Measurements from ENCODE around the gene HNRNPAB. TPM values are rescaled to one million over a fixed set of nuclear protein-coding genes. Genes with fewer than 3 reads are reported as not detected.
A peak's percentile ranks its signal among the peaks of the same experiment; 100 is the strongest.

HNRNPAB gene
- total and polyA plus RNA-seq, 2 donors (not counting 3 experiments of a cell fraction or from before 2014, with no cell fraction given), result 207 to 309 TPM

DNA sequence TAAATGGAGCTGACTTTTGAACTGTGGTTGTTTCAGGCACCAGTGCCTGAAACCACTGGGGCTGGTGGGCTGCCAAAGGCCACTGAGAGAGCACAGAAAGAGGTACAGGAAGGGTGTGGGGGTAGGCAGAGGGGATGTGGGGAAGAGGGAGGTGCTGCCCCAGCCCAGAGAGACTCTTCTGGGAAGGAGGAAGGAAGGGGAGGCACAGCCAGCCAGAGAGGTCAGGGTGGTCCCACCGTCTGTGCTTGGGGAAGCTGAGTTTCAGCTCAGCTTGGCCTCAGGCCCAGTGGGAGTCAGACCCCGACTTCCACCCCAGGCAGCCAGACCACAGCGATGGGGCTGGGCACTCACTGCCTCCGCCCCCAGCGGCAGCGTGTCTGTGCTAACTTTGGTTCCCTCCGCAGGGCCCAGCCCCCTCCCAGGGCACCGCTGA, 36.9 kb downstream of the HNRNPAB start:
- intact Hi-C loops (cut with micrococcal nuclease) (no loop called here), dilution Hi-C loops (cut with MboI; ENCODE audit: extremely low pct_ligation_motif_present, low sequenced_read_pairs) (no loop called here)
- H3K36me3 ChIP-seq (ENCODE audit: control insufficient read depth in 2 of 2, extremely low read depth in 1 of 2, insufficient read depth in 2 of 2, low read length in 2 of 2), result no peaks in the 10 kb centered on the region
- H3K27me3 ChIP-seq (ENCODE audit: control insufficient read depth in 2 of 2, insufficient read depth in 2 of 2, low read length in 2 of 2), result no peaks in the 10 kb centered on the region
- no peaks in the 10 kb centered on the region for H3K9me3 ChIP-seq (replicated peaks; ENCODE audit: control insufficient read depth, insufficient read depth, low read length)
- FAIRE-seq (no peak), DNase-seq (ENCODE audit: low read depth, low spot score) (peak; percentile 23)
- ChIA-PET POLR2A (no interaction called here), CTCF (interaction anchor here (1.2 kb wide), 1 partner anchor 10 kb away, joined by 4 read pairs; no protein-coding TSS in a partner anchor)
- peaks cover 14% of the 10 kb centered on the region for H3K4me1 ChIP-seq (ENCODE audit: control insufficient read depth, extremely low read depth, insufficient read depth, low read length)
- H3K27ac ChIP-seq (ENCODE audit: insufficient read depth, low read depth, low read length), result no peak overlapping the region
- H3K9me1 ChIP-seq (replicated peaks; ENCODE audit: control insufficient read depth, extremely low read depth, insufficient read depth, low read length), result no peaks in the 10 kb centered on the region
- peak overlapping the region; percentile 68 for H2AFZ ChIP-seq (ENCODE audit: low read depth, low read length)
- H3K9ac ChIP-seq (replicated peaks; ENCODE audit: extremely low read depth, insufficient read depth, low read length), result no peak overlapping the region
- no peak overlapping the region for H3K4me3 ChIP-seq (replicated peaks in 1 of 3; ENCODE audit: insufficient read depth in 1 of 3, low read depth in 1 of 3, low read length in 3 of 3)
- H3K79me2 ChIP-seq (ENCODE audit: control insufficient read depth, insufficient read depth, low read length), result no peaks in the 10 kb centered on the region
- TF ChIP-seq POLR2AphosphoS5 (IDR thresholded peaks at IDR 0.05; ENCODE audit: insufficient read depth, low read depth, low read length) (no peak), POLR2A (IDR thresholded peaks at IDR 0.05; ENCODE audit: low read depth, low read length) (no peak), MYC (IDR thresholded peaks at IDR 0.05; ENCODE audit: low read depth, low read length) (no peak), EZH2 (IDR thresholded peaks at IDR 0.05; ENCODE audit: borderline replicate concordance, low read depth, low read length, severe bottlenecking) (no peak), GATA2 (IDR thresholded peaks at IDR 0.05; ENCODE audit: insufficient read depth, insufficient read length, low read depth, low read length) (no peak), JUN (IDR thresholded peaks at IDR 0.05; ENCODE audit: borderline replicate concordance, insufficient read depth, insufficient read length, low read depth) (no peak), MAX (IDR thresholded peaks at IDR 0.05; ENCODE audit: insufficient read depth, insufficient read length) (no peak), FOS (IDR thresholded peaks at IDR 0.05; ENCODE audit: borderline replicate concordance, insufficient read depth, low read length) (no peak)
- TF ChIP-seq, protein P1, sequence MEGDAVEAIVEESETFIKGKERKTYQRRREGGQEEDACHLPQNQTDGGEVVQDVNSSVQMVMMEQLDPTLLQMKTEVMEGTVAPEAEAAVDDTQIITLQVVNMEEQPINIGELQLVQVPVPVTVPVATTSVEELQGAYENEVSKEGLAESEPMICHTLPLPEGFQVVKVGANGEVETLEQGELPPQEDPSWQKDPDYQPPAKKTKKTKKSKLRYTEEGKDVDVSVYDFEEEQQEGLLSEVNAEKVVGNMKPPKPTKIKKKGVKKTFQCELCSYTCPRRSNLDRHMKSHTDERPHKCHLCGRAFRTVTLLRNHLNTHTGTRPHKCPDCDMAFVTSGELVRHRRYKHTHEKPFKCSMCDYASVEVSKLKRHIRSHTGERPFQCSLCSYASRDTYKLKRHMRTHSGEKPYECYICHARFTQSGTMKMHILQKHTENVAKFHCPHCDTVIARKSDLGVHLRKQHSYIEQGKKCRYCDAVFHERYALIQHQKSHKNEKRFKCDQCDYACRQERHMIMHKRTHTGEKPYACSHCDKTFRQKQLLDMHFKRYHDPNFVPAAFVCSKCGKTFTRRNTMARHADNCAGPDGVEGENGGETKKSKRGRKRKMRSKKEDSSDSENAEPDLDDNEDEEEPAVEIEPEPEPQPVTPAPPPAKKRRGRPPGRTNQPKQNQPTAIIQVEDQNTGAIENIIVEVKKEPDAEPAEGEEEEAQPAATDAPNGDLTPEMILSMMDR (IDR thresholded peaks at IDR 0.05; ENCODE audit: extremely low read depth in 1 of 2, insufficient read depth in 1 of 2, low read depth in 1 of 2, low read length in 2 of 2), result no peak
- no peaks in the 10 kb centered on the region for H4K20me1 ChIP-seq (replicated peaks; ENCODE audit: control insufficient read depth, extremely low read depth, insufficient read depth, low read length)
- no TSS peak for BruUV-seq (replicated peaks)
- no peak overlapping the region for H3K4me2 ChIP-seq (ENCODE audit: insufficient read depth, low read length)
